GM10266 (cell line): Measurements from ENCODE around the gene TFB1M.

Experiments
- DNase-seq: peaks from one replicate; pipeline ENCODE4 v3.0.0; 2012; ENCODE audit errors: extremely low spot score
- TF ChIP-seq, protein P1 (sequence below): IDR thresholded peaks from 2 replicates; pipeline ENCODE4 v1.5.1; 2012; ENCODE audit warnings: mild to moderate bottlenecking, low read depth; ENCODE audit not compliant: control insufficient read depth, insufficient read depth; ENCODE audit errors: missing control alignments

The TFB1M gene

GRCh38 chr6:155213611-155214372, 100.5 kb downstream of the TFB1M start:
- no peak for DNase-seq
- TF ChIP-seq, protein P1, sequence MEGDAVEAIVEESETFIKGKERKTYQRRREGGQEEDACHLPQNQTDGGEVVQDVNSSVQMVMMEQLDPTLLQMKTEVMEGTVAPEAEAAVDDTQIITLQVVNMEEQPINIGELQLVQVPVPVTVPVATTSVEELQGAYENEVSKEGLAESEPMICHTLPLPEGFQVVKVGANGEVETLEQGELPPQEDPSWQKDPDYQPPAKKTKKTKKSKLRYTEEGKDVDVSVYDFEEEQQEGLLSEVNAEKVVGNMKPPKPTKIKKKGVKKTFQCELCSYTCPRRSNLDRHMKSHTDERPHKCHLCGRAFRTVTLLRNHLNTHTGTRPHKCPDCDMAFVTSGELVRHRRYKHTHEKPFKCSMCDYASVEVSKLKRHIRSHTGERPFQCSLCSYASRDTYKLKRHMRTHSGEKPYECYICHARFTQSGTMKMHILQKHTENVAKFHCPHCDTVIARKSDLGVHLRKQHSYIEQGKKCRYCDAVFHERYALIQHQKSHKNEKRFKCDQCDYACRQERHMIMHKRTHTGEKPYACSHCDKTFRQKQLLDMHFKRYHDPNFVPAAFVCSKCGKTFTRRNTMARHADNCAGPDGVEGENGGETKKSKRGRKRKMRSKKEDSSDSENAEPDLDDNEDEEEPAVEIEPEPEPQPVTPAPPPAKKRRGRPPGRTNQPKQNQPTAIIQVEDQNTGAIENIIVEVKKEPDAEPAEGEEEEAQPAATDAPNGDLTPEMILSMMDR, result no peak

DNA sequence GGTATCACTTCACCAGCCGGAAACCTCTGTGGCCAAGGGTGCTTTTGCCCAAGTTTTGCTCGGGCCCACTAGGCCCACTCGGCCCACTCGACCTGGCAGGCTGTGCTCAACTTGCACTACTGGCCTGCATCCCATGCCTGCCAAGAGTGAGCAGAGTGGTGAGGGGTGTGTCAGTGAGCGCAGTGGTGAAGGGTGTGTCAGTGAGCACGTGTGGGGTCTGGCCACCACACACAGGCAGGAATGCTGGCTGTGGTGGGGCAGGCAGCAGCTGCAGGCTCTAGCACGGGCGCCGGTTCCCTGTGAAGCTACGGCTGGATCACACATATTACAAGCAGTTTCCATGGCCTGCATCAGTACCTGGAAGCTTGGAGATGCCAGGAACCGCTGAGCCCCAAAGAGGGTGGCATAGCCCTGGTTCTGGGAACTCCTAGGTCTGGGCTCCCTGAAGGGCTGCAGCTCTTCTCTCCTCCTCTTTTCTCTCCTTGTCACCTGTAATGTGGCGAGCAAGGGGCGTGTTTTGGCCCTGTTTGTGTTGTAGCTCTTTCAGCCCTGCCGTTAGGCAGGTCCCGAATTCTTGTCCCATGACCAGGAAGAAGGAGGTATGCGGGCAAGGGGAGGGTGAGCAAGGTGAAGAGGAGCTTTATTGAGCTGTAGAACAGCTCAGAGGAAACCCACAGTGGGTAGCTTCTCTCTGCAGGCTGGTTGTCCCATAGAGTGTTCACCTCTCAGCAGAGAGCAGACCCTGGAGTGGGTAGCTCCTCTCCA, 101.5 kb downstream of the TFB1M start:
- TF ChIP-seq, protein P1, result no peak

GRCh38 chr6:155212106-155212505, 102.2 kb downstream of the TFB1M start:
- DNase-seq, result no peak
- TF ChIP-seq, protein P1, result no peak

More for the DNA sequence above, 101.5 kb downstream of the TFB1M start:
- DNase-seq, result no peak

DNA sequence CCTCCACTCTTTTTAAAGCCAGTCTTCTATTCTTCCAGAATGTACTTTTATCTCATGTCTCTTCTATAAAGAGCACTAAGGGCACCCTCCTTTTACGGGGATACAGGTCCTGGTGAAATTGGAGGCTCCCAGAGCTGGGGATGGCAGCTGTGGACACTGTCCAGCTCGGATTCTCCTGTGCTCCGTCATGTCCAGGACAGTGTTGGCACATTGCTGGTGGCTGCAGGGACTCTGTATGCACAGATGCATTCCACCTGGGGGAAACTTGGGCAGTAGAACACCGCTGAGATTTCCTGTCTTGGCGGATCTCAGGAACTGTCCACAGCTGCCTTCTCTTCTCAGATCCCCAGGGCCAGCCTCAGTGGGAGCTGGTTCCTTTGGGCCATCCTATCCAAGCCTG, 107.1 kb downstream of the TFB1M start:
- DNase-seq, result no peak
- TF ChIP-seq, protein P1, result no peak
